Right renal cortex interstitium (tissue), 3 donors: ENCODE data around the gene ZNF365. TPM values are rescaled to one million over a fixed set of nuclear protein-coding genes. Genes with fewer than 3 reads are reported as not detected.
"Not testable (repeated sequence)": the region's sequence is repeated elsewhere in the genome, so short reads cannot be mapped to it uniquely, and the experiment has no call there.

Source experiments
- DNase-seq, 3 donors: peaks; one replicate each; pipeline ENCODE4 v3.0.0-alpha.2; 2013; ENCODE audit warnings: low read depth in 3 of 3, low spot score in 2 of 3
- polyA plus RNA-seq, 3 donors: library from polyadenylated mRNA; unstranded; fragments of 120-200 nt; gene quantifications; one replicate each; pipeline ENCODE4 v1.2.1, GENCODE V29; 2013; ENCODE audit not compliant: insufficient read length in 3 of 3

ZNF365 gene
- polyA plus RNA-seq, 3 donors: 0.33 to 0.53 (median 0.37) TPM

DNA sequence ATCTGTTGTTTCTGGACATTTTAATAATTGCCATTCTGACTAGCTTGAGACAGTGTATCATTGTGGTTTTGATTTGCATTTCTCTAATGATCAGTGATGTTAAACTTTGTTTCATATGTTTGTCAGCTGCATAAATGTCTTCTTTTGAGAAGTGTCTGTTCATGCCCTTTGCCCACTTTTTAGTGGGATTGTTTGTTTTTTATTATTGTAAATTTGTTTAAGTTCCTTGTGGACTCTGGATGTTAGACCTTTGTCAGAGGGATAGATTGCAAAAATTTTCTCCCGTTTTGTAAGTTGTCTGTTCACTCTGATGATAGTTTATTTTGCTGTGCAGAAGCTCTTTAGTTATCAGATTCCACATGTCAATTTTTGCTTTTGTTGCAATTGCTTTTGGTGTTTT is 36.8 kb downstream of the ZNF365 start:
- DNase-seq: not testable (repeated sequence)

DNA sequence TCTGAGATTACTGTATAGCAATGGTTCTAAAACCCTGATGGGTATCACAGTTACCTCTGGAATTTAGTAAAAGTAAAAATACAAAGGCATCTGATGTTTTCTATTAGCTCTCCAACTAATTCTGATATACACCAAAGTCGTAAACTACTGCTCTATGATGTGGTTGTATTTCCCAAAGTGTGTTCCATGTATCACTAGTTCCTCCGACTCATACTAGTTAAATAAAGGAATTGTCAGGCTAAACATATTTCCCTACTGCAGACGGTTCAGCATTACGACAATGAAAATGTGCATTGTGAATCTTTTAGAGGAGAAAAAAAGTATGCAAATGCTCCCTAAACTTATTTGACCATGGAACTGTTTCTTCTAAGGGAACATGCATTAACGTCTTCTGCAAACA is 38.9 kb downstream of the ZNF365 start:
- DNase-seq: no peak

DNA sequence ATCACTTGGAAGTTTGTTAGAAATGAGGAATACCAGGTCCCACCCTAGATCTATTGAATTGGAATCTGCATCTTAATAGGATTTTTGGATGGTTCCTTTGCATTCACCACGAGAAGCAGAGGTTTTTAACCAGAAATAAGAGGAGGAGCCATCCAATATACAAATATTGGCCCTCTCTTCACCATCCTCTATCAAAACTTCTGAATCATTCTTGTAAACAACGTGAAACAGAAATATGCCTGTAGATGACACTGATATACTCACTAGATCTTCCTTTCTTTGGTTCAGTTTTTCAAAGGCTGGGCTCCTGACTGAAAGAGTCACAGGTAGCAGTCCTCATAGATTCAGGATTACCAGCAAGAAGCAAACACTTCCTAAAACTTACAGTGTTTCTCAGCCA is 39.5 kb downstream of the ZNF365 start:
- no peak for DNase-seq

DNA sequence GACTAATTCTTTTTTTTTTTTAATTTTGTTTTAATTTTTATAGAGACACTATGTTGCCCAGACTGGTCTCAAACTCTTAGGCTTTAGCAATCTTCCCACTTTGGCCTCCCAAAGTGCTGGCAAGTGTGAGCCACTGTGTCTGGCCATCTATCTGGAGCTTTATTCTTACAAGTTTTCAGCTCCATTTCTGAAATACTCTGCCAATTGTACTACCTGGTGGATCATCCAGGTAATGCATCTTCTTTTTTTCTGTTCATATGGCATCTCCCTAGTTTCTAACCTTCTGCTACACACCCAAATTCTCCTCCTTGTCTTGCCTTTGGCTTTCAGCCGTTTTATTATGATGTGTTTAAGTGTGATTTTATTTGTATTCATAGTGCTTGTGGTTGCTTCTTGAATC is 40.2 kb downstream of the ZNF365 start:
- DNase-seq: no peak

DNA sequence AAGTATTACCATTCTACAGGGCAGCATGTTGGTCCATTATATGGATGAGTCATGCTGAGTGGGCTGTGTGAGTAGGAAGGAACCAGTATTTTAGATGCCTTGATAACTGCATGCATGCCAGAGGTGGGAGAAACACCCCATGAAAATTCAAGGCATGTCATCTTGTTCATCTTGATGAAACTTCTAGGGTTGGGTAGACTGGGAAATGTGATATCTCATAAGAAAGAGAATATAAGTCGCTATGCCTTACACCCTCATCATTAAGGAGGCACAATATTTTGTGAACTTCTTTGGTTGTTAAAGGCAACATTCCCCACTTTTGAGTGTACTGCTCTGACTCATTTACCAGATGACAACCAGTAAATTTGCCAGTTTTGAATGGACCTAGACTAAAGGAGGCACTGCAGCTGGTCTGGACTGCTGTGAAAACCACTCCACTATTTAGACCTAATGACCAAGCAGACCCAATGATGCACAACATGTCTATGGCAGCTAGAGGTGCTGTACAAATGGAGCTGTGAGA is 48.0 kb downstream of the ZNF365 start:
- no peak for DNase-seq

DNA sequence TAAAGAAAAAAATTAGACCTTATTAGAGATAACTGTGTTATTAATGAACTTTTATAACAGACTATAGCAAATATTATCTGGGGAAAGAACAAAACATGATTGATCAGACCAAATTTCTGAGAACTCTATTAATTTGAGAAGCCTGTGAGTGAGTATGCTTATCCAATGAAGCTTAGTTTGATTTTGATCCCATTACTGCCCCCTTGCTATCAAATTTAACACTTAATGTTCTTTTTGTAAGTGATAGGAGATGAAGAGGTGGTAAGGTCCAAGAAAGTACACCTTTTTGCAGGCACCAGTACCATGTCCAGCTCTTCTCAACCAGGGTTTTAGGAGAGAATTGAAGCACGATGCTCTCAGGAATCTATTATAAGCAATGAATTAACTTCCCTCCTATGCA is 49.9 kb downstream of the ZNF365 start:
- no peak for DNase-seq

DNA sequence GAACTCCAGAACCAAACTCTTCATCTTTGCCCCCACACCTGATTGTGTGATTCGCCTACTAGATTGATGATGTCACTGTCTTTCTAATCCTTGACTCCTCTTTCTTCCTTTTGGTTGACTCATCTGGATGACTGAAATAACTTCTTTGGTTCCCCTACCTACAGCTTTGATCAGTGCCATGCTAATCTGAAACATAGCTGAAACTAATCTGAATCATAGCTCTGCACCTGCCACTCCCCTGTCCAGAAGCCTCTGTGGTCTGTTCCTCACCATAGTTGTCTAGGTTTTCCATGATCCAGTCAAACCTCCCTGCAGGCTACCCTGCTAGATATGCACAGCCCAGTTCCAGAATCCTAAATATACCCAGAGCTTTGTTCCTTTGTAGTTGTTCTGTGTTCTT is 51.9 kb downstream of the ZNF365 start:
- DNase-seq: no peak

DNA sequence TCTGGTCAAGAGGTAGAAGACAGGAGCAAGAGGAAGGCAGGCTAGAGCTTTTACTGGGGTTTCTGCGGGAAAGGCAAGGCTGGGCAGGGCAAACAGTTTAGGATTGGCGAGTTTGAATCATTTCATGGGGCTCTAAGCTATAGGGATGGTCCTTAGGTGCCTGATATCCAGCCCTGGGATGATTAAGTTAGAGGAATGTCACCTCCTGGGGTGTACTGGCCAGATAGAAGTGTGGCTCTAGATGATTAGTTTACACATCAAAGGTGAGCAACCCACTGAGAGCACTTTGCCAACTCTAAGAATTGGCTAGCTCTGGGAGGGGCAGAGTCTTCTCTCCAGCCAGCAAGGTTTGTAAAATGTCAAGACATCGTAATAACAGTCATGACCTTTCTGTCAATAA is 52.4 kb downstream of the ZNF365 start:
- no peak for DNase-seq

DNA sequence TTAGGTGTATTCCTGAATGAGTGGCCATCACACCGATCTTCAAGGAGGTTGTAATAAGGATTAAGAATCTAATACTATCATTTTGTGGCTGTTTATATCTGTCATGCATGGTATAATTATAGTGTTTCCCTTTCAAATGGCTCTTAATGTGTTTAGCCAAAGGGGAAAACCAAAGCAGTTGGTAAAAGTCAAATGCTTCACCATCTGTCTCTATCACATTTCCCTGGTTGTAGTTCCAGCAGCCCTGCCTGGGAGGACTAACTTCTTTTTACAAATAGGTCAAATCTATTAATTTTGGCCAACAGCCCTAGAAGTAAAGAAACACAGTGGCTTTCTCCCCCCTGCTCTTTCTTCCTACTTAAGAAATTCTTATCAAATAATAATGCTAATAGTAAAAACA is 56.7 kb downstream of the ZNF365 start:
- DNase-seq: no peak

DNA sequence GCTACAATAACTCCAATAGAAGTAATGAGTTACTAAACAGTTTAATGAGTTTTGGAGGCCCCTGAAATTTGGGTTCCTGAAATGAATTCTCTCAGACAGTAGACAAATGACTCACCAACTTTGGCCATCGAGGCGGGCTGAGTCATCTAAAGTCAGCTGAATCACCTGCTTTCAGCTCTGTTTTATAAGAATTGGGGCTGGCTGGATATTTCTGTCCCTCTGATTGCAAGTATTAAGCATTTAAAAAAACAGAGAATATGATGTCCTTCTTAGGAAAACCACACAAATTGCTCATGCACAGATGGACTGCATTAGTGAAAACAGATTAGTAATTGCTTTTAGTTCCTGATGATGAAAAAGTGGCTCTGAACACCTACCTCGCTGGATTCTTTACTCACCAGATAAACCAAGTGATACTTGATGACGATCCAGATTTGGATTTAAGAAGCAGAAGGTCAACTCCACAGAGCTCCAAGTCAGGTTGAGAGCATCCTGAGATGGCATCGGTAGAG is 59.1 kb downstream of the ZNF365 start:
- DNase-seq: no peak

DNA sequence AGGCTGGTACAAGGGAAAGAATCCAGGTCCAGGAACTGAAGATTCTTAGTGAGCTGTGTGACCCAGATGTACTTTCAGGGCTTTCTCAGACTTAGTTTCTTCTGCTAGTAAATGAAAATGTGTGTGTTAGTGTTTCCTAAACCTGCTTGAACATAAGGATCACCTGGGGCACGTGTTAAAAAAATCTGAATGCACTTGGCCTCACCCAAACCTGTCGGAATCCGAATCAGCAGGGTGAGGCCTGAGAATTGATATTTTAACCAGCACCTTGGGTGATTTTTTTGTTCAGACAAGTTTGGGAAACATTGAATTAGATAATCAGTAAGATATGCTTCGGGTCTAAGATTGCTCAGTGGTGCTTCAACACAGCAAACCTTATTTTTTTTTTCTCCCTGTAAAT is 59.7 kb downstream of the ZNF365 start:
- DNase-seq: no peak

DNA sequence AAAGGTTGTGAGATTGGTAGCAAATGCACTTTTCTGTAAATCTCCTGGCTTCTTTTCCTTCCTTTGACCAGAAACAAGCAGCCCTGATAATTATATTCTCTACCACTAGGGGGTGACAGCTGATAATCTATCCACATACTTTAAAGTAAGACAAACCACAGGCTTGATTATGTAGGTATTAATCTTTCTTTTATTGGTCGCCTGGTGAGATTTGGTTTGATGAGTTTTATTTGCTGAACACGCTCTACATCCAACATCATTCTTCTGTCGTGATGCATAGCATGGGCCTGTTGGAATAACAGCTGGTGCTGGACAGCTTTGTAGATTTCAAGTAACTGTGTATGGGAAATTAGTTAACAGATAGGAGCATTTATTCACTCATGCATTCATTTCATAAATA is 63.5 kb downstream of the ZNF365 start:
- peak; percentile 52 to 54 (median 53) for DNase-seq

DNA sequence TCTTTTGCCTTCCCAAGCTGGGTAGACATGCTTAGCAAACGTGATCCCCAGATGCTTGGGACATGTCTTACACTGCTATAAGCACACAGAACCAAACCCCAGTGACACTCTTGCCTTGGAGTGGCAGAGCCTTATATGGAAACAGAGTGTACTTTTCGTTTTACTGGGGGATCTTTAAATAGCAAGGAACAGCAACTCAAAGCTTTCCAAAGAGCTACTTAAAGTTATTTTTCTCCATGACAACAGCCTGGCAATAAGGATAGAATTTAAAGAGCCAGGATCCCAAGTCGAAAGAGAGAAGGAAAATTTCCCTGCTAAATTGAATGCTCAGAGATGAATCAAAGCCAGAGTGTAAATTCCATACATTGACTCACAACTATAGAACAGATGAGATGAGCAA is 67.8 kb downstream of the ZNF365 start:
- DNase-seq: no peak

DNA sequence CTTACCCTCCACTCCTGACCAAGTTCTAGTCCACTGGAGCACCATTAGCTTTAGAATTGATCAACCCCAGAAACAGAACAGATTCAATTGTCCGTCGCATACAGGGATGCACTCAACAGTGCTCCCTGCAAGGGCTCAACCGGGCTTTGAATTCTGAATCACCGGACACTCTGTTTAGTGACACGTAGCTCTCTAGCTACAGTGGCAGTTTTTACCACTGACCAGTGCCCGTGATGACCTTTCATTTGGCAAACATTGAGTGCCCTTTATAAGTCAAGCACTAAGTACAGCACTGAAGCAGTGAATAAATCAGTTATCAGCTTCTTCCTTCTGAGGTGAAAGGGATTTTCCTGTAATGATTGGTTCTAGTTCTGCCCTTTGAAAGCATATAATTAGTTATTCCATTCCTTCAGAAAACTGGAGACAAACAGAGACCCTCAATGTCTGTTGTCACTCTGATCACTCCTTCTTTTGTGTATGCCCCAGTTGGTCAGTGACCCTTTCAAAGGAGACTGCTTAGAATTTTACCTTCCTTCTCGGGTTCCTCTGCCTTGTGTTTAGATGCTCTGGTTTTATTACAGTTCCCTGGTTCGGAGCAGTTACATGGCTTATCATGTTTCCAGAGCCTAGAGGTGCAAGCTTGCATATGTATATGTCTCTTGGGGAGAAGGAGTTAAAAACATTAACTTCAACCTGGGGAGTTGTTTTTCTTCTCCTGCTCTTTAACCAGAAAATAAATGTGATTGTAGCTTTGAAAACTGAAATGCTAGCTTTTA is 68.9 kb downstream of the ZNF365 start:
- DNase-seq: no peak

DNA sequence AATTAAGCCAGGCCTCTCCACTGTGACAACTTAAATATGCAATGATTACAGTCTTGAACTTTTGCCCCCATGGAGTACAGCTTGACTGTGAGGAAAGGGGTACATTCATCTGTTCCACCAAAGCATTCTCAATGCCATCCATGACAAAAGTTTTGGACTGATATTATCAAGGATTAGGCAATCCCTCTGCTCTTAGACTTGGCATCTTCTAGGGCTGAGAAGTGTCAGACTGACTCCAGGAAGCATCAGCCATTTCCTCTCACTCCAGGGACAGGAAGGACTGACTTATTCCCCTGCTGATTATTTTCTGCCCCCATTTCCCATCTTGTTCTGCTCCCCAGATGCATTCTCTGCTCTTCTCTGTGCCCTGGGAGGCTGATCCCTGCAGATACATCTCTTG is 69.7 kb downstream of the ZNF365 start:
- DNase-seq: no peak

DNA sequence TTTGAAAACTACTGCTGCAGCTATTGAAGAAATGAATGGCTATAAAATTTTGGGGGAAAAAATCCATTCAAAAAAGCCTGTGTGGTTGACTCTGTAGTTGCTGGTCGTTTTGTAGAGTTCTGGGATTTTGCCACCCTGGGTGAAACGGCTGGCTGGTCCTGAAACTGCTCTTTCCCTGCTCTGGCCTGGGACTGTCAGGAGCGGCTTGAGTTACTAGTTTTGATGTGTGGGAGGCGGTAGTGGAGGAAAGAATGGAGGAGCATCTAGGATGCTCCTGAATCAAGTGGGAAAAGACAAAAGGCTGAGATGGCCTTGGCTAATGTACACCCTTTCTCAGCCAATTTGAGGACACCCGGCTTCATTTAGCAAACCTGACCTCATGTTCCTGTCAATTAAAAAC is 72.5 kb downstream of the ZNF365 start:
- no peak for DNase-seq

DNA sequence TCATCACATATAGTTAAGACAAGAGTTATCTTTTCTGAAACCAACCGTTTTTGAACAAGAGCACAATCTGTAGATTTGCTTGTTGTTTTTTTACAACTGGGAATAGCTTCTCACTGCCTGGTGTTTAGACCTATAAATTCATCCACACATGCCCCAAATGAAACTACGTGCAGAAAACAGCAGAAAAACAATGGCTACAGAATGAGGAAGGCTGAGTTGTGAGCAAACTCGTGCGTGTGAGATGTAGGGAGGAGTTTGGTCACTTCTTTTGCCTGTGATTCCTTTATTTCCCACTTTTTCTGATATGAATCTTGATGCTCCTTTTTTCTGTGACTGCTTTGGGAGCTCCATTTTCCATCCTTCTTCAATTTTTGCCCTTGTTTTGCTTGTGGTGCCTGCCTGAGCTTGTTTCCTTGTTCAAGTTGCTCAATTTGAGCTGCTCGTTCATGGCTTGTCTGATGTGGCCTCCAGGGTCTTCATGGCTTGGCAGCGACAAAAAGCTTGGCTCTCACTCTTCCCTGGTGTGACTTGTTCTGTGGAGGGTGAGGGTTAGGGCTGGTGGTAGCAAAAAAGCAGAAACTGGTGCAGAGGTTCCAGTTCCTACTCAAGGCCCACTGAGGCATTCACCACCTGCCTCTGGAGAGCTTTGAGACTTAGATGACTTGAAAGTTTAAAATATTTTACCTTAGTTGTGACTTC is 76.9 kb downstream of the ZNF365 start:
- DNase-seq: no peak

DNA sequence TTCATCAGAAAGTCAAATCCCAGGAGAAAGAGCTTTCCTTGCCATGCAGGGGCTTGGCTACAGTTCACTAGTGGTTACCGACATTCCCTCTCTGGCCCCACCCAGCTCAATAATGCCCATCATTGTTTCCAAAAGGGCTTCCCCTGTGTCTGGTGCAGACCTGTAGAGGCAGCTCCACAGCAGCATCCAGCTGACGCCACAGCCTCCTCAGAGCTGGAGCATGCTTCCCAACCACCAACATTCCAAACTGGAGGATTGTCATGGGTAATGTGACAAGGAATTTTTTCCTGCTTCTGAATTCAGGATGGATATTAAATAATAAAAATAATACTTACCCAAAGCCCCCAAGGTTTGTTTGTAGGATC is 77.4 kb downstream of the ZNF365 start:
- no peak for DNase-seq
